Pancreas (tissue), 10 donors: ENCODE results near the gene SORL1-AS1.
A peak's percentile ranks its signal among the peaks of the same experiment; 100 is the strongest.

Experiments used
- ATAC-seq, 4 donors: fragments of 200-7000 bp; cut with Tn5 transposase; one replicate each; pipeline versions ENCODE4 v1.8.0 to v1.9.1; 2020; ENCODE audit warnings: mild to moderate bottlenecking in 4 of 4, moderate library complexity in 4 of 4
- DNase-seq, 6 donors: peaks; one replicate each; pipeline ENCODE4 v3.0.0-alpha.2; 2020
- FAIRE-seq: peaks from 2 replicates; lab custom pipeline; 2012; peaks lifted over from hg19 to GRCh38; lab: Jason Lieb, UNC
- H3K27ac ChIP-seq, 4 donors: fragments of 200-600 bp; sonication (generic); 1 replicate in 3 of 4; 2 replicates in 1 of 4; pipeline versions ENCODE4 v1.5.0 to v1.8.0; 2020
- H3K27me3 ChIP-seq, 4 donors: fragments of 200-600 bp; one replicate each; pipeline ENCODE4 v1.8.0; 2021
- H3K36me3 ChIP-seq, 3 donors: fragments of 200-600 bp; sonication (generic) in 1 of 3; one replicate each; pipeline versions ENCODE4 v1.5.0 to v1.8.0; 2020 to 2021
- H3K4me1 ChIP-seq, 3 donors: fragments of 200-600 bp; one replicate each; pipeline ENCODE4 v1.8.0; 2021
- H3K4me3 ChIP-seq, 4 donors: fragments of 200-600 bp; sonication (generic) in 2 of 4; one replicate each; pipeline versions ENCODE4 v1.5.0 to v1.8.0; 2020 to 2021
- H3K9me3 ChIP-seq, 4 donors: fragments of 200-600 bp; one replicate each; pipeline ENCODE4 v1.8.0; 2021
- WGBS, 2 donors: extraction: QIAGEN DNeasy Blood & Tissue Kit; methylation state at CpG; one replicate each; pipeline ENCODE4 v1.1.7; 2013; 5-methylcytosine and 5-hydroxymethylcytosine counted together
- intact Hi-C, 3 donors: fragments of 100-400 bp; cut with DNase I; formaldehyde crosslinking; loops; one replicate each; pipeline versions ENCODE4 v1.11.1 to v1.14.2; 2022
- TF ChIP-seq, protein P1 (sequence below), 4 donors: fragments of 200-600 bp; sonication (generic) in 3 of 4; IDR thresholded peaks; one replicate each; pipeline versions ENCODE4 v1.5.0 to v1.8.0; 2021; ENCODE audit warnings: antibody characterized with exemption in 4 of 4
- donor health status: healthy with polysubstance abuse.
- donor health status: DM: no; HTN: no; CAD: no; lungs with moderate emphysema.
- donor health status: DM: no; HTN: no; CAD: no.
- donor health status: control.
- donor health status: control.
- donor health status: Bipolar disorder and iron deficiency.
- donor health status: DM: yes; HTN: yes; CAD: no.
- donor health status: DM: no; HTN: no; CAD: no.
- donor health status: DM: no; HTN: no; CAD: no.
- donor health status: DM: yes; HTN: yes; CAD: no.

The SORL1-AS1 gene

GRCh38 chr11:121474680-121475079, 21.9 kb upstream of the SORL1-AS1 start:
- ATAC-seq = no peak
- Histone ChIP-seq H3K9me3 (no peaks in the 10 kb centered on the region), H3K36me3 (no peaks in the 10 kb centered on the region), H3K4me1 (peaks cover 0 to 3% (median 0%) of the 10 kb centered on the region in 3 donors), H3K27me3 (no peaks in the 10 kb centered on the region), H3K4me3 (no peak overlapping the region), H3K27ac (no peak overlapping the region)
- no peak for DNase-seq
- 92 to 95% methylated on average over 7 of the region's 7 CpGs for WGBS, 2 donors
- intact Hi-C loops = no loop called here
- TF ChIP-seq, protein P1, sequence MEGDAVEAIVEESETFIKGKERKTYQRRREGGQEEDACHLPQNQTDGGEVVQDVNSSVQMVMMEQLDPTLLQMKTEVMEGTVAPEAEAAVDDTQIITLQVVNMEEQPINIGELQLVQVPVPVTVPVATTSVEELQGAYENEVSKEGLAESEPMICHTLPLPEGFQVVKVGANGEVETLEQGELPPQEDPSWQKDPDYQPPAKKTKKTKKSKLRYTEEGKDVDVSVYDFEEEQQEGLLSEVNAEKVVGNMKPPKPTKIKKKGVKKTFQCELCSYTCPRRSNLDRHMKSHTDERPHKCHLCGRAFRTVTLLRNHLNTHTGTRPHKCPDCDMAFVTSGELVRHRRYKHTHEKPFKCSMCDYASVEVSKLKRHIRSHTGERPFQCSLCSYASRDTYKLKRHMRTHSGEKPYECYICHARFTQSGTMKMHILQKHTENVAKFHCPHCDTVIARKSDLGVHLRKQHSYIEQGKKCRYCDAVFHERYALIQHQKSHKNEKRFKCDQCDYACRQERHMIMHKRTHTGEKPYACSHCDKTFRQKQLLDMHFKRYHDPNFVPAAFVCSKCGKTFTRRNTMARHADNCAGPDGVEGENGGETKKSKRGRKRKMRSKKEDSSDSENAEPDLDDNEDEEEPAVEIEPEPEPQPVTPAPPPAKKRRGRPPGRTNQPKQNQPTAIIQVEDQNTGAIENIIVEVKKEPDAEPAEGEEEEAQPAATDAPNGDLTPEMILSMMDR (IDR thresholded peaks at IDR 0.05) = no peak
- no peak for FAIRE-seq

DNA sequence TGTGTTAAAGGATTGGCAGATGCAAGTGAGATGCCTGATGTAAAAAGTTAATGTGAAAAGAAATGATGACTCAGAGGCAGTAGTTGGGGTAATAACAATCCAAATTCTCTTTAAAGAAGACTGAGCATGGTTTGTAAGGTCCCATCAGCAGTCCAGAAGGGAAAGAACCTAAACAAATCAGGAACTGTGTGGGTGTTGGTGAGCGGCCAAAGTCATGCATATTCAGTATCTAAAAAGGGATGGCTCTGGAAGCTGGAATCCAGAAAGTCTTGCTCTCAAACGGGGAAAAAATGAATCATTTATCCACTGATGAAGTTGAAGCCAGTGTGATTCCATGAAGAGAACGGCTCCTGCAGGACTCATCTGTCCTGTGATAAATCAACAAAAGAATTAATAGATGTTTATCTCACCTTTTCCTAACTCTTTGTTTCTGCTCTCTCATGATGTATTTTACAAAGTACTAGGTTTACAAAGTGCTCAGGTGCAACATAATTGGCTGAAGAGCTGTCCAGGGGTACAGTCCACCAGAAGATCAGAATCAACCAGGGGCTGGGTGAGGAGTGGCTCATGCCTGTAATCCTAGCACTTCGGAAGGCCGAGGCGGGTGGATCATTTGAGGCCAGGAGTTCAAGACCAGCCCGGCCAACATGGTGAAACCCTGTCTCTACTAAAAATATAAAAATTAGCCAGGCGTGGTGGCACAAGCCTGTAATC, 20.5 kb upstream of the SORL1-AS1 start:
- FAIRE-seq (no peak), DNase-seq (no peak), ATAC-seq (peak in 2 of 4 donors; percentile 30 to 73)
- Histone ChIP-seq H3K4me1 (no peaks in the 10 kb centered on the region), H3K27me3 (no peaks in the 10 kb centered on the region), H3K27ac (peak overlapping the region in 1 of 4 donors; percentile 17), H3K36me3 (no peaks in the 10 kb centered on the region), H3K4me3 (no peak overlapping the region), H3K9me3 (no peaks in the 10 kb centered on the region)
- WGBS, 2 donors = 71 to 81% methylated on average over 8 of the region's 8 CpGs
- TF ChIP-seq, protein P1 (IDR thresholded peaks at IDR 0.05) = no peak
- intact Hi-C loops = no loop called here

- no peaks in the 10 kb centered on the region for H3K9me3 ChIP-seq
- H3K4me3 ChIP-seq = no peak overlapping the region
- intact Hi-C loops = no loop called here
- no peaks in the 10 kb centered on the region for H3K36me3 ChIP-seq
- H3K27me3 ChIP-seq = no peaks in the 10 kb centered on the region
- FAIRE-seq (no peak), DNase-seq (no peak), ATAC-seq (no peak)
- WGBS, 2 donors = 64 to 76% methylated on average over 2 of the region's 2 CpGs
- TF ChIP-seq, protein P1 (IDR thresholded peaks at IDR 0.05) = no peak
- peaks cover 0 to 3% (median 0%) of the 10 kb centered on the region in 3 donors for H3K4me1 ChIP-seq
- no peak overlapping the region for H3K27ac ChIP-seq
These were observed 19.5 kb upstream of the SORL1-AS1 start for GRCh38 chr11:121472312-121472711.

- WGBS, 2 donors = 87 to 93% methylated on average over 12 of the region's 12 CpGs
- no peaks in the 10 kb centered on the region for H3K9me3 ChIP-seq
- no peak for DNase-seq
- H3K4me1 ChIP-seq = peaks cover 0 to 3% (median 0%) of the 10 kb centered on the region in 3 donors
- no peak for ATAC-seq
- intact Hi-C loops = no loop called here
- TF ChIP-seq, protein P1 (IDR thresholded peaks at IDR 0.05) = no peak
- H3K4me3 ChIP-seq = no peak overlapping the region
- FAIRE-seq = no peak
- no peak overlapping the region for H3K27ac ChIP-seq
- no peaks in the 10 kb centered on the region for H3K27me3 ChIP-seq
- no peaks in the 10 kb centered on the region for H3K36me3 ChIP-seq
These were observed 18.4 kb upstream of the SORL1-AS1 start for GRCh38 chr11:121471167-121471566.

DNA sequence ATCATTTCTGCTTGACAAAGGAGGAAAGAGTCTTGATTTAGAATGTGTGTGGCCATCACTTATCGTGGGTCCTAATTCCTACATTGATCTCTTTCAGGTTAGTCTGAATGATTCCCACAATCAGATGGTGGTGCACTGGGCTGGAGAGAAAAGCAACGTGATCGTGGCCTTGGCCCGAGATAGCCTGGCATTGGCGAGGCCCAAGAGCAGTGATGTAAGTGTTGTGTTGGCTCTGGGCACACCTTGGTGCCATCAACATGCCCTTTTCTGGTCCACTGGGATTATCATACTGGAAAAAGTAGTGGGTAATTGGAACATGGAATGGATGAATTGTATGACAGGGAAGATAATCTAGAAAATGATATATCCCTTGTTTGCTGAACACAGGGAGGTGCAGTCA, 17.1 kb upstream of the SORL1-AS1 start:
- H3K36me3 ChIP-seq = no peaks in the 10 kb centered on the region
- no peak overlapping the region for H3K27ac ChIP-seq
- no peaks in the 10 kb centered on the region for H3K9me3 ChIP-seq
- TF ChIP-seq, protein P1 (IDR thresholded peaks at IDR 0.05) = no peak
- ATAC-seq (no peak), DNase-seq (no peak), FAIRE-seq (no peak)
- H3K27me3 ChIP-seq = no peaks in the 10 kb centered on the region
- intact Hi-C loops = no loop called here
- 67 to 69% methylated on average over 5 of the region's 5 CpGs for WGBS, 2 donors
- H3K4me3 ChIP-seq = no peak overlapping the region
- H3K4me1 ChIP-seq = peaks cover 0 to 7% (median 0%) of the 10 kb centered on the region in 3 donors
